ENCODE data around the gene COPZ1.
"Not testable (repeated sequence)": the region's sequence is repeated elsewhere in the genome, so short reads cannot be mapped to it uniquely, and the experiment has no call there.

COPZ1 gene

GRCh38 chr12:54331461-54331860 is 6.5 kb downstream of the COPZ1 start:
- no peak for DNase-seq (ENCODE audit: low read depth)

DNA sequence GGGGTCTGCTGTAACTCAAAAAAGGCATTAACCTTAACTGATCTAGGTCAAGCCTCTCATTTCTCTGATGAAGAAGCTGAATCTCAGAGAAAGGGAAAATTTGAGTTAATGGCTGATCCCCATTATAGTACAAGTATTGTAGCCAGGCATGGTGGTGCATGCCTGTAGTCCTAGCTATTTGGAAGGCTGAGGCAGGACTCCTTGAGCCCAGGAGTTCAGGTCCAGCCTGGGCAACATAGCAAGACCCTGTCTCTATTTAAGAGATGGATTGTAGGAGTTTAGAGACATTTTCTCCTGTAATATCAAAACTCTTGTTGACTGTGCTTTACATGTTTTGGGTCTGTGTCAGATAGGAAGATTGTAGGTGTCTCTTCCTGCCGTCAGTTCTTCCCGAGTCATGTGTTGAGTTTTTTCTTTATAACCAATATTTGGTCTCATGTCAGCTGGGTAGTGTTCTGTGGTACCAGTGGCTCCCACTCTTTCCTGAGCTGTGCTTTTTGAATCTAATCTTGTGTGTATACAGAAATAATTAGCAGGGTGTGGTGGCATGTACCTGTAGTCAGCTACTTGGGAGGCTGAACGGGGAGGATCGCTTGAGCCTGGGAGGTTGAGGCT is 8.6 kb downstream of the COPZ1 start:
- DNase-seq (ENCODE audit: low read depth), result no peak

GRCh38 chr12:54337280-54337842 is 12.4 kb downstream of the COPZ1 start:
- DNase-seq (ENCODE audit: low read depth), result no peak

DNA sequence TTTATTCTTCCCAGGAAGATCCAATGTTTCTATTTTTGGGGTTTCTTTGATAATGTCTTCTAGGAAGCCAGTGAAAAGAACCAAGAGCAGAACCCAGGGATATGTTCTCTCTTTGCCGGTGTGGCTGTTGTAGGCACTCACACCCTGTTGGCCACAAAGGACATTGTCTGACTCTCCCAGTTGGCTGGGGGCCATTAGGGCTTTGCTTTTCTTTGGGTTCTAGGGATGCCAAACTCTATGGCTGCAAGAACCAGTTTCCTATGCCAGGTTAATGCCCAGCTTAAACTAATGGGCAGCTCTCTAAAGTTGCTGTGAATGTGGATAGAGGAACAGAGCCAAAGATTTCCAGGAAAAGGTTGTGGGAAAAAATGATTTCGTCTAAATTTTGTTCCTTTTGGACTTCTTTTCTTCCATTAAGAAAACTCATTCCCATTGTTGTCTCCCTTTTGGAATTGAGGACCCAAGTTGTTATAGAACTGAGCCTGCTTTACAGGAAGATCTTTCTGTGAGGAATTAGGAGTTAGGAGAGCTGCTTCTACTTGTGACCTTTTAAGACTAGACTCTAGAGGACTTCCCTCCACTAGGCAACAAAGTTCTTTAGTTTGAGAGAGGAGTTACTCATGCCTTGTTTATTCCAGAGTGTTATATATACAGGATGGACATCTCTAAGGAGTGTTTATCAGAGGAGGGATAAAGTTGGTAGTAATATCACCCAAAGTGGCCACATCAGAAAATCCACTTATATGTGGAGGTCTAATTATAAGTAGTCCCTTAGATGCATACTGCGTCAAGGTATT is 13.1 kb downstream of the COPZ1 start:
- DNase-seq (ENCODE audit: low read depth), result no peak

DNA sequence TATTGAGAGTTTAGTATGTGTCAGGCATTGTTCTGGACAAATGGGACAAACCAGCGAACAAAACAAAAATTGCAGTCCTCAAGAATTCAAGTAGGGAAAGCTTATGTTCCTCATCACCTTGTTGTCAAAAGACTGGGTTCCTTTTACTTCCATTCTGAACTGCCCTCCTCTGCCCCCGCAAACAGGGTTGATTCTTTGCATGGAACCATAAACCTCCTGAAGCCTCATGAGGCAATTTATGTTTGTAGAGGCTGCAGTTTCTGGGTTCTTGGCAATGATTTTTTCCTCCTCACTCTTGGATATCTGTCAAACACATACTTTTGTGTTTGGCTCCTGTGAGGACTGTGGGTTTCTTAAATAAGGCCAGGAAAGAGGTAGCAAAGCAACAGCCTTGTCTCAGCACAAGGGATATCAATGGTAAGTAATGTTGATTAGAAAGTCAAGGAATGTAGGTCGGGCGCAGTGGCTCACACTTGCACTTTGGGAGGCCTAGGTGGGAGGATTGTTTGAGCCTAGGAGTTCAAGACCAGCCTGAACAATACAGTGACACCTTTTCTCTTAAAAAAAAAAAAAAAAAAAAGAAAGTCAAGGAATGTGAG is 13.9 kb downstream of the COPZ1 start:
- DNase-seq (ENCODE audit: low read depth), result no peak

DNA sequence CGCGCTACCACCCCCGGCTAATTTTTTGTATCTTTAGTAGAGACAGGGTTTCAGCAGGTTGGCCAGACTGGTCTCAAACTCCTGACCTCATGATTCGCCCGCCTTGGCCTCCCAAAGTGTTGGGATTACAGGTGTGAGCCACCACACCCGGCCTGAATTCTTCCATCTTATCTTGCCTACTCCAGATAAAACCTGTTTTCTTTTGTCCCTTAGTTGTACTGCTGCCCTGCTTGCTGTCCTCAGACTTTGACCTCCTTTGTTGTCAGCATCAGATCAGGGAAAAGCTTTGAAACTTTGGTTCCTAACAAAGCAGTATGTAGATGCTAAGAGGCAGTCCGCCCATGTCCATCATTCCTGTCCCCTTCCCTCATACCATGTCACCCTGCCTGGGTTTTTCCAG is 15.9 kb downstream of the COPZ1 start:
- DNase-seq (ENCODE audit: low read depth), result no peak

- no peak for DNase-seq (ENCODE audit: low read depth)
Observed at GRCh38 chr12:54341378-54342300, 16.7 kb downstream of the COPZ1 start.

DNA sequence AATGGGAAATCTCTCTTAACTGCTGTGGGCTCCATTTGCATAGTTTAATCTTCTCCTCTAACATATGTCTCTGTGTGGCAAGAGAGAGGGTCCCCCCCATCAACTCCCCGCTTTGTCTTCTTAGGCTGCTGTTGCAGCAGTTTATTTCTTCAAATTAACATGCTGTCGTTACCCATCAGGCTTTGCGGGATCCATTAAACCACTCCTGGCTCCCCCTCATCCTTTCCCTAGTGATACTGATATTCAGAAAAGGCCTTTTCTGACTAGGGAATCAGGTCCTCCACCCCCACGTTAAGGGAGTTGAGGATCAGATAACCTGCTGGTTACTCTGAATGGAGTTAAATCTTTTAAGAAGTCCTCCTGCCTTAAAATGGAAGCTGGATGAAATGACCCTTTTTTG is 24.1 kb downstream of the COPZ1 start:
- DNase-seq (ENCODE audit: low read depth), result no peak

GRCh38 chr12:54349679-54350078 is 24.7 kb downstream of the COPZ1 start:
- no peak for DNase-seq (ENCODE audit: low read depth)

GRCh38 chr12:54350743-54351142 is 25.8 kb downstream of the COPZ1 start:
- no peak for DNase-seq (ENCODE audit: low read depth)

- no peak for DNase-seq (ENCODE audit: low read depth)
Observed at GRCh38 chr12:54351341-54351740, 26.4 kb downstream of the COPZ1 start.

DNA sequence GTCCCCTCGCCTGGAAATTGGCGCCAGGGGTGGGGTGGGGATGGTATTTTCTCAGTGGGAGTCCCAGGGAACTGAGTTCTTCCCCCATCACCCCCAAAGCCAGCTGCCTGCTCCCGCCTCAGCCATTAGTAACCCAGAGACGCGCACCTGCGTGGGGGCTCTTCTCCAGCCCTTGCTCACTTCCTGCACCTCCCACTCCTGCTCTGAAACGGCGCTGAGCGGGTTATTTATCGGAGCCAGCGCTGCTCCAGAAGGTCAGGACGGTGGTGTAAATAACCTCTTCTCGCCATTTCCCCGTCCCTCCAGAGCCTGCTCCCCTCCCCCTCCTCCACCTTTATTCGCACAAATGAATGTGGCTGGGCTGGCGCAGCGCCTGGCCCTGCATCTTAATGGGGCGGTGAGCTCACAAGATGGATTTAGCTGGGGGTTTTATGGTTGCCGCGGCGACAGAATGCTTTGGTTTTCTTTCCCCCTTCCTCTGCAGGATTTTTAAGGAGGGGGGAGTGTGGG is 27.1 kb downstream of the COPZ1 start:
- DNase-seq (ENCODE audit: low read depth), result no peak

DNA sequence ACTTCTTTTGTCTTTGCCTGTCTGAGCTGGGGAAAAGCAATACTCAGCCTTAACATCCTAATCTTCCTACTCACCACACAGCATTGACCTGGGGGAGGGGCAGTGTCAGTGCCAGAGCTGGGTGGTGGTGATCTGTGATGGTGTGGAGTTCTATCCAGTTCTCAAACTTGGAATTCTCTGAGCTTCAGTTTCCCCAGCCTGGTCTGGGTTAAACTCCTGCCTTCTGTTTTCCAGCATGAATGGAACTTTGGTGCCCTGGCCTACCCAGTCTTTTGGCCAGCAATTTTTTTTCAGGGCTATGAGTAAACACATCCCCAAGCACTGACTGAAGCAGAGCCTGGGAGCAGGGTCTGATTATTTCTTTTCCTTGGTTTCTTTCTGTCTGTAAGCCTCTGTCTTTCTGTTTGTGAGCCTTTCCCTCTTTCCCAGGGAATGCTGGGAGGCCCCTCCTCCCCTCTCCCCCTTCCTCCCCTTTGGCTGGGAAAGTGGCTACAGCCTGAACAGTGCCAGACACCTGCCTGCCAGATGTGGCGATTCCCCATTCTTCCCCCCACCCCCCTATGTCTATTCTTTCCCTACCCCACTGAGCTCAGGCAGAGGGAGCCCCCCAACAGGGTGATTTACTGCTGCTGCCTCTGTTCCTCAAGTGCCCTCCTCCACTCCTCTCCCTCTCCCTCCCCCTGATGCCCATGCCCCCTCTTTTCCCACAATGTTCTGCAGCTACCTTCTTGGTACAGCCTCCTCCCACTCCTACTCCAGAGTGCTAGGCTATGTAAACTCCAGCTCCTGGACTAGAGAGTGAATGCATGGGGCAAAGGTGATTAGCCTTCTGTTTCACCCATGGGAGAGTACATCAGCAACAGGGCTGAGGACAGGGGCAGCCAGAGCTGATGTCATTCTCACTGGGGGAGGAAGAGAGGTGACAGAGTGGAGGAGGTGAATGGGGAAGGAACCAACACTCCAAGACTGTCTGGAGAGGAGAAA is 28.3 kb downstream of the COPZ1 start:
- DNase-seq (ENCODE audit: low read depth), result no peak

DNA sequence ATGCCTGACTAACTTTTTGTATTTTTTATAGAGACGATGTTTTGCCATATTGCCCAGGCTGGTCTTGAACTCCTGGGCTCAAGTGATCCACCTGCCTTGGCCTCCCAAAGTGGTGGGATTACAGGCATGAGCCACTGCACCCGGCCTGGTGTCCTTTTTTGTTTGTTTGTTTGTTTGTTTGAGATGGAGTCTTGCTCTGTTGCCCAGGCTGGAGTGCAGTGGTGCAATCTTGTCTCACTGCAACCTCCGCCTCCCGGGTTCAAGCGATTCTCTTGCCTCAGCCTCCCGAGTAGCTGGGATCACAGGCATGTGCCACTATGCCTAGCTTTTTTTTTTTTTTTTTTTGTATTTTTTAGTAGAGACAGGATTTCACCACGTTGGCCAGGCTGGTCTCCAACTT is 29.3 kb downstream of the COPZ1 start:
- DNase-seq (ENCODE audit: low read depth), result not testable (repeated sequence)

- no peak for DNase-seq (ENCODE audit: low read depth)
Observed at GRCh38 chr12:54355104-54355815, 30.3 kb downstream of the COPZ1 start.

- no peak for DNase-seq (ENCODE audit: low read depth)
Observed at GRCh38 chr12:54356228-54356627, 31.3 kb downstream of the COPZ1 start.

DNA sequence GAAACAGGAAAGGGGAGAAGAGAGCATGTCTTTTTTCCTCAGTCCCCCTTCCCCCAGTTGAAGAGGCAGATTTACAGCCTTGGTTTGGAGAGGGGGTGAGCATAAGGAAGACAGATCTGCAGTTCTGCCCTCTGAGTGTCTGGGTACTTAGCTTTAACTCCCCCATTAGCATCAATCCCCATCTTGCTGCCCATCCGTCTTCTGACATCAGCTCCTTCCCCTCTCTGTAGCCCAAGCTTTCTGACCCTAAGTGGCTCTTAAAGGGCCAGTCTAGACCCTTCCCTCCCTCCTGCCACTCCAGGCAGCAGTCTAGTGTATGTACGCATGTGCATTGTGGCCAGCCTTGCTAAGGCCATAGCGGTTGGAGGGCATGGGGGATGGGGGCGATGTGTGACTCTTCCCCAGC is 32.0 kb downstream of the COPZ1 start:
- DNase-seq (ENCODE audit: low read depth), result no peak

- no peak for DNase-seq (ENCODE audit: low read depth)
Observed at GRCh38 chr12:54357506-54358190, 32.7 kb downstream of the COPZ1 start.

Data from T-helper 22 cell (primary cell).